NCI-H1694 treated with DMSO at 0.1 percent for 48 hours (cell line): Measurements from ENCODE around the gene AK8.

ENCODE experiments used
- DNase-seq: peaks from one replicate; lab custom pipeline; 2025; lab: John Stamatoyannopoulos, UW

AK8 gene

GRCh38 chr9:132770770-132771310, 107.2 kb downstream of the AK8 start:
- no peak for DNase-seq

GRCh38 chr9:132769906-132770769, 107.9 kb downstream of the AK8 start:
- DNase-seq, result no peak

- peak; percentile 59 for DNase-seq
Observed at GRCh38 chr9:132768932-132769905, 108.9 kb downstream of the AK8 start.

GRCh38 chr9:132763574-132763973, 114.5 kb downstream of the AK8 start:
- no peak for DNase-seq

- DNase-seq, result no peak
Observed at GRCh38 chr9:132762896-132763295, 115.2 kb downstream of the AK8 start.

- DNase-seq, result no peak
Observed at GRCh38 chr9:132761602-132762001, 116.5 kb downstream of the AK8 start.

GRCh38 chr9:132760057-132760456, 118.0 kb downstream of the AK8 start:
- DNase-seq, result no peak

- no peak for DNase-seq
Observed at GRCh38 chr9:132757016-132757415, 121.1 kb downstream of the AK8 start.

GRCh38 chr9:132756214-132756845, 121.8 kb downstream of the AK8 start:
- DNase-seq, result no peak

- no peak for DNase-seq
Observed at GRCh38 chr9:132755096-132755495, 123.0 kb downstream of the AK8 start.

GRCh38 chr9:132754236-132754635, 123.8 kb downstream of the AK8 start:
- DNase-seq, result no peak

- DNase-seq, result no peak
Observed at GRCh38 chr9:132753593-132753880, 124.5 kb downstream of the AK8 start.

GRCh38 chr9:132752877-132753592, 125.0 kb downstream of the AK8 start:
- peak; percentile 10 for DNase-seq

GRCh38 chr9:132750668-132751067, 127.4 kb downstream of the AK8 start:
- DNase-seq, result no peak

GRCh38 chr9:132749306-132749705, 128.8 kb downstream of the AK8 start:
- DNase-seq, result no peak

GRCh38 chr9:132748450-132748849, 129.6 kb downstream of the AK8 start:
- peak; percentile 17 for DNase-seq

- DNase-seq, result no peak
Observed at GRCh38 chr9:132745756-132746709, 132.1 kb downstream of the AK8 start.

GRCh38 chr9:132744881-132745755, 133.0 kb downstream of the AK8 start:
- DNase-seq, result no peak

- DNase-seq, result no peak
Observed at GRCh38 chr9:132743931-132744479, 134.1 kb downstream of the AK8 start.
